ENCODE data around the gene NELFB. TPM values are rescaled to one million over a fixed set of nuclear protein-coding genes. Genes with fewer than 3 reads are reported as not detected.

The NELFB gene
- total and polyA plus RNA-seq, 9 of the 15 experiments (the other 6 are each of a cell fraction or from before 2014, with no cell fraction given) = 0.24 to 84.0 (median 29.7) TPM

- no peak for TF ChIP-seq ZNF407 (IDR thresholded peaks at IDR 0.05; ENCODE audit: low read depth)
- peak in 1 of 2 experiments; percentile 90 for TF ChIP-seq AFF1 (IDR thresholded peaks at IDR 0.05; ENCODE audit: low read depth in 1 of 2, partially characterized antibody in 2 of 2)
- no peak for TF ChIP-seq TAF15 (IDR thresholded peaks at IDR 0.05; ENCODE audit: low read depth, low read length)
- TF ChIP-seq SPI1 (IDR thresholded peaks at IDR 0.05; ENCODE audit: borderline replicate concordance, low read depth, low read length) = no peak
- TF ChIP-seq NONO (IDR thresholded peaks at IDR 0.05; ENCODE audit: low read depth in 2 of 2, low read length in 1 of 2) = peak in 1 of 2 experiments; percentile 17; a peak in 1 of 4 replicates
- no peak for TF ChIP-seq ZNF232 (CRISPR knock-in tag; IDR thresholded peaks at IDR 0.05)
- no peak for TF ChIP-seq ZSCAN32 (CRISPR knock-in tag; IDR thresholded peaks at IDR 0.05)
- TF ChIP-seq KDM1A (IDR thresholded peaks at IDR 0.05) = peak in 1 of 2 experiments; percentile 96; a peak in 2 of 4 replicates
- no peak for TF ChIP-seq NR0B1 (IDR thresholded peaks at IDR 0.05; ENCODE audit: partially characterized antibody)
- TF ChIP-seq TARDBP (IDR thresholded peaks at IDR 0.05) = no peak
- no peak for TF ChIP-seq NR4A1 (CRISPR knock-in tag; IDR thresholded peaks at IDR 0.05)
- no peak for TF ChIP-seq NR4A1 (tag; IDR thresholded peaks at IDR 0.05)
- peak; percentile 48; the same call in 1 of the 2 replicates for TF ChIP-seq MTA3 (IDR thresholded peaks at IDR 0.05; ENCODE audit: borderline replicate concordance)
Measured at GRCh38 chr9:137227054-137227852, 27.9 kb upstream of the NELFB start, which contains the start of gene RNF224 (continued).
